Activated T-helper 2 cell treated with anti-CD3 and anti-CD28 coated beads, Interferon-gamma antibody, Interleukin-2, Interleukin-4, amounts not matched to agents 10 μg/mL and 5 μg/mL and 100 μg/mL, durations not matched to agents 14 hours and 24 hours and 36 hours (primary cell): ENCODE measurements around the gene HBP1. TPM values are rescaled to one million over a fixed set of nuclear protein-coding genes. Genes with fewer than 3 reads are reported as not detected.
"Not testable (repeated sequence)": the region's sequence is repeated elsewhere in the genome, so short reads cannot be mapped to it uniquely, and the experiment has no call there.

Experiments used
- DNase-seq: peaks from one replicate; pipeline ENCODE4 v3.0.0; 2021; ENCODE audit warnings: low spot score
- H3K27ac Mint-ChIP-seq: one replicate; pipeline ENCODE4 v1.8.0; 2021; ENCODE audit warnings: mixed read lengths
- H3K27me3 Mint-ChIP-seq: one replicate; pipeline ENCODE4 v1.8.0; 2021; ENCODE audit warnings: low read depth, mixed read lengths
- H3K36me3 Mint-ChIP-seq: one replicate; pipeline ENCODE4 v1.8.0; 2021; ENCODE audit warnings: low read depth, mixed read lengths
- H3K4me1 Mint-ChIP-seq: one replicate; pipeline ENCODE4 v1.8.0; 2021; ENCODE audit warnings: low read depth, mixed read lengths
- H3K4me3 Mint-ChIP-seq: one replicate; pipeline ENCODE4 v1.8.0; 2021; ENCODE audit warnings: low read depth, mild to moderate bottlenecking, moderate library complexity, mixed read lengths
- H3K9me3 Mint-ChIP-seq: one replicate; pipeline ENCODE4 v1.8.0; 2021; ENCODE audit warnings: mixed read lengths
- intact Hi-C: fragments of 100-400 bp; cut with micrococcal nuclease; formaldehyde crosslinking; loops from one replicate; pipeline ENCODE4 v1.15.1; 2023
- total RNA-seq: library from RNA; stranded (reverse); gene quantifications from 2 replicates; pipeline ENCODE4 v1.2.3, GENCODE V29; 2022

HBP1 gene
- total RNA-seq, 1 donor from 2014 or later: 17.0 TPM

DNA sequence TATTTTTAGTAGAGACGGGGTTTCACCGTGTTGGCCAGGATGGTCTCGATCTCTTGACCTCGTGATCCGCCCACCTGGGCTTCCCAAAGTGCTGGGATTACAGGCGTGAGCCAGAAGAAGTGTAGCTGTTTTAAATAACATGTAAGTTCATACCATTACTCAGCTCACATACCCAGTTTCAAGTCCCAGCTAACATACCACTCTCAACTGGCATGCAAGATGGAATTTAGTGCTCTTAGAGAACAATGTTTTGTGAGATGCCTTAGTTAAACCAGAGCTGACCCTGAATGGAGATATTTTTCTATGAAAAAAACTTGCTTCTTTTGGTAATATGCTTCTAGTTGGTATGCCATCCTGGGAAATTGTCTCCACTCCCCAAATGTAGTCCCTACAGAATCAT is 37.3 kb downstream of the HBP1 start:
- intact Hi-C loops: loop anchor here (10.0 kb wide), 1 partner anchor 669 kb away; no protein-coding TSS in a partner anchor
- H3K36me3 Mint-ChIP-seq: peaks cover 49% of the 10 kb centered on the region
- H3K27me3 Mint-ChIP-seq: no peaks in the 10 kb centered on the region
- no peak overlapping the region for H3K27ac Mint-ChIP-seq
- H3K4me3 Mint-ChIP-seq: no peak overlapping the region
- H3K4me1 Mint-ChIP-seq: no peaks in the 10 kb centered on the region
- no peak for DNase-seq
- H3K9me3 Mint-ChIP-seq: no peaks in the 10 kb centered on the region

DNA sequence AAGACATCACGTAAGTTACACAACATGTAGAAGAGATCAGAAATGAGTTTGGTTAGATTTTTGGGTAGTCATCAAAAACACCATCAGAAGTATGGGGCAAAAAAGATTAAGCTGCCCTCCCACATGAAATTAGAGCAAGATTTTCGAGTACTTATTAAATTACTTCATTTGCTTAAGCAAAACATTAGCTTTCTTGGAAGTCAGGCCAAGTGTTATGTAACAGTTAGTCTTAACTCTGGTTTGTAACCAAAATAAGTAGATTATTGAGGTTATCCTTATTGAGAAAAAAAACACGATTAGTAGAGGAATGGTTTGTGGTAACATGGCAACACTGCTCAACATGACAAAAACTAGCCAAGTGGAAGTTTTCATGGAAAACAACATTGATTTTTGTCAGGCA is 37.9 kb downstream of the HBP1 start:
- no peak for DNase-seq
- Mint-ChIP-seq H3K27ac (no peak overlapping the region), H3K27me3 (no peaks in the 10 kb centered on the region), H3K9me3 (no peaks in the 10 kb centered on the region), H3K36me3 (peaks cover 44% of the 10 kb centered on the region), H3K4me1 (no peaks in the 10 kb centered on the region), H3K4me3 (no peak overlapping the region)
- intact Hi-C loops: loop anchor here (10.0 kb wide), 1 partner anchor 668 kb away; no protein-coding TSS in a partner anchor

DNA sequence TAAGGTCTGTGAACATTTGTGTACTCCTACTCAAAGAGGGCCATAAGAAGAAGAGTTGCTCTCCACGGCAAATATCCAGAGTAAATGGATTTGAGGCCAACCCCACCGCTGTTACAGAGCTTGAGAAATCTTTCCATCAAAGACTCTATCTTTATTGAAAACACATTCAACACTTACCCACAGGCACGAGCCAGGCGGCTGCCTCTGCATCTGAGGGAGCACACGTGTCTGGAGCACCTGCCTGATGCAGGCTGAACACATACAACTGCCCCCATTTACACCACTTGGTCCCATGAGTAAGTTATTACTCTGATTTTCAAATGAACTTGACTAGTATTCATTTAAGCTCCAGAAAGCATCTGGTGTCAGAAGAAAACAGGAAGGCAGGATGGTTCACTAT is 38.7 kb downstream of the HBP1 start:
- no peaks in the 10 kb centered on the region for H3K4me1 Mint-ChIP-seq
- no peak overlapping the region for H3K4me3 Mint-ChIP-seq
- no peak for DNase-seq
- intact Hi-C loops: loop anchor here (10.0 kb wide), 1 partner anchor 667 kb away; no protein-coding TSS in a partner anchor
- H3K36me3 Mint-ChIP-seq: peaks cover 37% of the 10 kb centered on the region
- no peaks in the 10 kb centered on the region for H3K27me3 Mint-ChIP-seq
- no peaks in the 10 kb centered on the region for H3K9me3 Mint-ChIP-seq
- no peak overlapping the region for H3K27ac Mint-ChIP-seq

DNA sequence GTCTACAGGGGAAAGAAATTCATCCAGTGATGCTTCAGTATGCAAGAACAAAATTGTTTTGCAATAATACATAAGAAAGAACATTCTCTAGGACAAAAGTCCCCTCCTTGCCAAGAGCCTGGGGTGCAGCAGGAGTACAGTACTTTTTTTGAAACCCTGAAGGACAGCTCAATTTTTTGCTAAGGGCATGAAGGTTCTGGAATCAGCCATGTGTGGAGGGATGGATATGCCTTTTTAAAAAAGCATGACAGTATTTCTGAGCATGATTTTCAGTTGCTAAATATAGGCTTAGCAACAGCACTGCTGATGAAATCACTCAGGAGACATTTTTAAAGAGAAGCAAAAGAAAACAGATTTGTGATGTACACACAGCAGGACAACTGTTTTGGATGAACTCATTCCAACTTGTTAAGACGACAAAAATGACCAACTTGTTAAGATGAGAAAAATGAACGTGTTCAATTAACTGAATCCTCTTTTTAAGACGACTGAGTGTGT is 39.3 kb downstream of the HBP1 start:
- no peak for DNase-seq
- Mint-ChIP-seq H3K27me3 (no peaks in the 10 kb centered on the region), H3K36me3 (peaks cover 37% of the 10 kb centered on the region), H3K4me3 (no peak overlapping the region), H3K9me3 (no peaks in the 10 kb centered on the region), H3K4me1 (no peaks in the 10 kb centered on the region), H3K27ac (no peak overlapping the region)
- intact Hi-C loops: loop anchor here (10.0 kb wide), 1 partner anchor 667 kb away; no protein-coding TSS in a partner anchor

DNA sequence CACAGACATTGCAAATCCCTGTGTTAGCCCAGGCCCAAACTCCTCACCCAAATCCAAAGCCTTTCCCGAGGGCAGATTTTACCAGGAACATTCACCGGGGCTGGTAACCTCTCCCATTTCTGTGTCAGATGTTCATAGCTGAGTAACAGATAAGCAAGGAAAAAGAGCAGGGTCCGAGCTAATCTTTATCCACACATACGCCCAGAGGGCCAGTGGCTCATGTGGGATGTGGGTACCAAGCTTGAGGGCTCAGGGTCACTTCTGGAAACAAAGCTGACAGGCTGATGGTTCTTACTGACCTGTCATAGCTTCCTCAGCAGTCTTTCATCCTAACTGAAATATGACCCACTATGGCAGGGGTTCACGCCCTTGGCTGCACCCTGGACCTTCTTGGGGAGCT is 39.8 kb downstream of the HBP1 start:
- Mint-ChIP-seq H3K9me3 (peaks cover 3% of the 10 kb centered on the region), H3K4me3 (no peak overlapping the region), H3K27ac (no peak overlapping the region), H3K27me3 (no peaks in the 10 kb centered on the region), H3K4me1 (no peaks in the 10 kb centered on the region), H3K36me3 (peaks cover 42% of the 10 kb centered on the region)
- intact Hi-C loops: loop anchor here (10.0 kb wide), 1 partner anchor 666 kb away; no protein-coding TSS in a partner anchor
- no peak for DNase-seq

DNA sequence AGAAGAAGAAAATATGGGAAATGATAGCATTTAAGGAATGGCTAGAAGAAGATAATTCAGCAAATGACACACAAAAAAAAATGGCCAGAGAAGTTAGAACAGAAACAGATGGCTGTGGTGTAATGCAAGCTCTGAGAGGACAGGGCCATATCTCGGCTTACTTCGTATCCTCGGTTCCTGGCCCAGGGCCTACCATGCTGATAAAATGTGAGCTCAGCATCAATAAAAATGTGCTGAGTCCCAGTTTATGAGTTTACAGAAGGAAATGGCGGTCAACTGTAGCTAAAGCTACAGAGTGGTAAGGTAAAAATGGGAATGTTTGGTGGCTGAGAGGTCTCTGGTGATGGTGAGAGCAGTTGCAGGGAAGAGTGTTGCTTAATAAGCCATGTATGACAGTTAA is 40.8 kb downstream of the HBP1 start:
- Mint-ChIP-seq H3K27me3 (no peaks in the 10 kb centered on the region), H3K27ac (no peak overlapping the region), H3K4me1 (no peaks in the 10 kb centered on the region), H3K4me3 (no peak overlapping the region), H3K36me3 (peaks cover 38% of the 10 kb centered on the region), H3K9me3 (peaks cover 9% of the 10 kb centered on the region)
- intact Hi-C loops: loop anchor here (10.0 kb wide), 1 partner anchor 665 kb away; no protein-coding TSS in a partner anchor
- DNase-seq: no peak

DNA sequence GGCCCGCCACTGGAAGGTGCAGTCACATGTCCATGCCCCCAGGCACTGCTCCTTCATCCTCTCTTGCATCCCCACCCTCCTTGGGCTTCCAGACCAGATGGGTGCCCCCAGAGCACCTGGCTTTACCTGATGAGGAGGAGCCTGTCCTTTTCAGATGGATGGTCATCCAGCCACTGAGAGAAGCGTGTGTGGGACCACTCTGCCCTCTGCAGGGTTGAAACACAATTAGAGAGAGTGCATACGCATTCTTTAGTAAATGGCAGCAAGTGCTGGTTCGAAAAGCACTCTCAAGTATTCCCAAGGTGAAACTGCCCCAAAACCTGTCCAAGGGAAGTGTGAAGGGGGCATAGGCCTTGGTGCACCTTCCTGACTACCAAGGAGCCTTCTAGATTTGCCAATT is 41.6 kb downstream of the HBP1 start:
- H3K36me3 Mint-ChIP-seq: peaks cover 37% of the 10 kb centered on the region
- no peak overlapping the region for H3K4me3 Mint-ChIP-seq
- intact Hi-C loops: no loop called here
- H3K9me3 Mint-ChIP-seq: peaks cover 15% of the 10 kb centered on the region
- DNase-seq: no peak
- no peaks in the 10 kb centered on the region for H3K27me3 Mint-ChIP-seq
- H3K4me1 Mint-ChIP-seq: no peaks in the 10 kb centered on the region
- H3K27ac Mint-ChIP-seq: no peak overlapping the region

DNA sequence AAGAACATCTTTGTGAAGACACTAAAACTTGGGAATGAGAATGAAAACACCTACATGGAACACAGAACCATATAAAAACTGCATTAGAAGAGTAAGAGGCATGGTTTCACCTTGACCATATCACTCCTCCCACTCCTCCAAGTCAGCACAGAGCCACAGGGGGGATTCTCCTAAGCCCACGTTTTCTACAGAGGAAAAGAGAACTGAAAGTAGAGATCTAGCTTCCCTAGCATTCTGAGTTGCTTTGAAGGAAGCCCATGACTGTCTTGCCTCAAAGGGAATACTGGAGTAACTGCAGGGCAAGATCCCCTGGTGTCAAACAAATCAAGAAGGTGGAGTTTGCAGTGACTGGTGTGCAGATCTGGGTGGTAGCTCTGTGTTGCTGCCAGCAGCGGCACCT is 43.9 kb downstream of the HBP1 start:
- Mint-ChIP-seq H3K27me3 (no peaks in the 10 kb centered on the region), H3K4me3 (no peak overlapping the region), H3K9me3 (peaks cover 21% of the 10 kb centered on the region), H3K36me3 (peaks cover 34% of the 10 kb centered on the region), H3K4me1 (no peaks in the 10 kb centered on the region), H3K27ac (no peak overlapping the region)
- DNase-seq: no peak
- intact Hi-C loops: no loop called here

DNA sequence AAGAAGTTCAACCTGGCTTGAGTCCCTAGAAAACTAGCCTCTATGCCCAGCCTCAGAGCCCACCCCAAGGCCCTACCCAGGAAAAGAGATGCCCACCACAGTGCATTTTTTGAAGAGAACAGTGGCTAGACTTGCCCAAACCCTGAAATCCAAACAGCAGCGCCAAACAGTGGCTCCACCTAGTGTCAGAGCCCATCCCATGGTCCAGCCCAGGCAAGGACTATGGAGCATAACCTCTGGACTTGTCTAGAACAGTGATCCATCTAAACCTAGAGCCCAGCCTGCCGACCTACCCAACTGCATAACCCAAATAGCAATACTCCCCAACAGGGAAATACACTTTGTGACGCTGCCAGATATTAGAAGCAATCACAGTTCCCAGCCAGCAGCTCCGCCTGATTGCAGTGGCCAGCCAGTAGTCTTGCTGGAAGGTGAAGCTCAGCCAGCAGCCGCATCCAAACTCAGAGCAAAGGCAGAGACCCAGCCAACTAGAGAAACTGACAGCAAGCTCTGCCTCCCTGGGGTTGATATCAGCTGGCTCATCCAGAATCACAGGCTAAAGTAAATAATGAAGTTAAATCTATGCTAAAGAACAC is 44.5 kb downstream of the HBP1 start:
- peaks cover 21% of the 10 kb centered on the region for H3K9me3 Mint-ChIP-seq
- peaks cover 34% of the 10 kb centered on the region for H3K36me3 Mint-ChIP-seq
- no peaks in the 10 kb centered on the region for H3K27me3 Mint-ChIP-seq
- H3K4me3 Mint-ChIP-seq: no peak overlapping the region
- DNase-seq: no peak
- intact Hi-C loops: no loop called here
- no peaks in the 10 kb centered on the region for H3K4me1 Mint-ChIP-seq
- H3K27ac Mint-ChIP-seq: no peak overlapping the region

DNA sequence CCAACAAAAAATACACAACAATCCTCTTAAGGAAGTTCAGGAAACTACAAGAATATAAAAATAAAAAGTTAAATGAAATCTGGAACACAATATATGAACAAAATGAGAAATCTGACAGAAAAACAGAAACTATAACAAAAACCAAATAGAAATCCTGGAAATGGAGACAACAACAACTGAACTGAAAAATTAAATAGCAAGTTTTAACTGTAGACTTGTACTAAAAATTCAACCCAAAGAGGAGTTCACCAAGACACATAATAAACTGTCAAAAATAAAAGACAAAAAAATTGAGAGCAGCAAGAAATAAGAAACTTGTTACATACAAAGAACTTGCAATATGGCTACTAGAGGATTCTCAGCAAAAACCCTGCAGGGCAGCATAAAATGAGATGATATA is 45.1 kb downstream of the HBP1 start:
- Mint-ChIP-seq H3K4me1 (no peaks in the 10 kb centered on the region), H3K36me3 (peaks cover 33% of the 10 kb centered on the region)

DNA sequence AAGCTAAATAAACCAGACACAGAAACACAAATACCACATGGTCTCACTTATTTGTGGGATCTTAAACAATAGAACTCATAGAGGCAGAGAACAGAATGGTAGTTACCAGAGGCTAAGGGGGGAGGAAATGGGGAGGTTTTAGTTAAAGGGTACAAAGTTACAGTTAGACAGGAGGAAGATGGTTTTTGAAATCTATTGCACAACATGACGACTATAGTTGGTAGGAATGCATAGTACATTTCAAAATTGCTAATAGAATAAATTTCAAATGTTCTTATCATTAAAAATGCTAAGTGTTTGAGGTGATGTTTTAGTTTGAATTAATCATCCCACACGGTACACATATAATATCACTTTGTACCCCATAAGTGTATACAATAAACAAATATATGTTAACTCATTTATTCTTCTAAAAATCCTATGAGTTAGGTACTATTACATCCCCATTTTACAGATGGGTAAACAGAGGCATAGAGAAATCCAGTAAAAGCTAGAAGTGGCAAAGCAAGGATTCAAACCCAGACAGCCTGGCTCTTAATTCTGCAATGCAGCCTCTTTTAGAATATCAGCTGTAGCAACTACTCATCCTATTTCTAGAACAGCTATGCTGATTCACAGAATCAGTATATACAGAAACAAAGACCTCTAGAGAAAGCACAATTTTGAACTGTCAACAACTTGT is 50.9 kb downstream of the HBP1 start:
- intact Hi-C loops: no loop called here
- no peak overlapping the region for H3K4me3 Mint-ChIP-seq
- H3K27ac Mint-ChIP-seq: no peak overlapping the region
- H3K9me3 Mint-ChIP-seq: peaks cover 11% of the 10 kb centered on the region
- H3K36me3 Mint-ChIP-seq: peaks cover 7% of the 10 kb centered on the region
- H3K27me3 Mint-ChIP-seq: no peaks in the 10 kb centered on the region
- no peaks in the 10 kb centered on the region for H3K4me1 Mint-ChIP-seq
- DNase-seq: no peak

More for the DNA sequence above, 45.1 kb downstream of the HBP1 start:
- Mint-ChIP-seq H3K4me3 (no peak overlapping the region), H3K27ac (no peak overlapping the region), H3K27me3 (no peaks in the 10 kb centered on the region), H3K9me3 (peaks cover 21% of the 10 kb centered on the region)
- DNase-seq: no peak
- intact Hi-C loops: no loop called here

DNA sequence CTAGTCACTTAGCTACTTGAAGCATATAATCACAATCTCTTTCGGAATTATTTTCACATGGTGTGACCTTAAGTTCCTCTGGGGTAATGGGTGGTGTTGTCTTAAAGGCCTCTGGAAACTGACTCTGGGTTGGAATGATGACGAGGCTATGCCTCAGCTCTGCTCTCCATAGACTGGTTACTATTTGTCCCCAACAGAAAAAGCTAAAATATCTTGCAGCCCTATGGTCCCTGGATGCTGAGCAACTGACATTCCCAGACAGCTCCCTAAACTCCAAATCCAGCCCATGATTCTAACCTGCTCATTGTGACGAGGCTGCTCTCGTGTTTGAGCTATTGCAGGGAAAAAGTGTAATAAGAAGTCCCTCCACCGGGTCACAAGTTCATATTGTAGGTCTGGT is 51.6 kb downstream of the HBP1 start:
- Mint-ChIP-seq H3K27me3 (no peaks in the 10 kb centered on the region), H3K9me3 (peaks cover 6% of the 10 kb centered on the region), H3K27ac (no peak overlapping the region), H3K4me1 (no peaks in the 10 kb centered on the region), H3K36me3 (peaks cover 3% of the 10 kb centered on the region), H3K4me3 (no peak overlapping the region)
- intact Hi-C loops: no loop called here
- no peak for DNase-seq

DNA sequence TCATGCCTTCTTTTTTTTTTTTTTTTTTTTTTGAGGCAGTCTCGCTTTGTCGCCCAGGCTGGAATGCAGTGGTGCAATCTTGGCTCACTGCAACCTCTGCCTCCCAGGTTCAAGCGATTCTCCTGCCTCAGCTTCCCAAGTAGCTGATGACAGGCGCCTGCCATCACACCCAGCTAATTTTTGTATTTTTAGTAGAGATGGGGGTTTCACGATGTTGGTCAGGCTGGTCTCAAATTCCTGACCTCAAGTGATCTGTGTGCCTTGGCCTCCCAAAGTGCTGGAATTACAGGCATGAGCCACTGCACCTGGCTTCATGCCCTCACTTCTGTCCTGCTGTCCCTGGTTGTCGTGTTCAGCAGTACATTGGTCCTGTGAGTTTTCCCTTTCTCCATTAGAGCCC is 52.0 kb downstream of the HBP1 start:
- H3K4me1 Mint-ChIP-seq, H3K36me3 Mint-ChIP-seq, H3K9me3 Mint-ChIP-seq, H3K27me3 Mint-ChIP-seq, H3K27ac Mint-ChIP-seq, H3K4me3 Mint-ChIP-seq, intact Hi-C loops, DNase-seq: not testable (repeated sequence)
